Calu3 (cell line): Measurements from ENCODE around the gene NKX6-2. TPM values are rescaled to one million over a fixed set of nuclear protein-coding genes. Genes with fewer than 3 reads are reported as not detected.
"Not testable (repeated sequence)": the region's sequence is repeated elsewhere in the genome, so short reads cannot be mapped to it uniquely, and the experiment has no call there.

ENCODE experiments used
- BruUV-seq: library from RNA; stranded (reverse); fragments of 400-500 nt; replicated peaks from 2 replicates; lab custom pipeline; 2021; lab: Mats Ljungman, UMichigan
- CTCF ChIA-PET: fragments of 300-600 bp; sonication (Branson Sonifier 250); formaldehyde crosslinking; loops from one replicate; lab custom pipeline; 2022; ENCODE audit warnings: antibody characterized with exemption; lab: Charles Lee
- DNase-seq: peaks from one replicate; pipeline ENCODE4 v3.0.0; 2022
- H3K27ac Mint-ChIP-seq: one replicate; pipeline ENCODE4 v1.8.0; 2022; ENCODE audit warnings: mixed read lengths; ENCODE audit not compliant: unreplicated experiment
- H3K27me3 Mint-ChIP-seq: one replicate; pipeline ENCODE4 v1.8.0; 2022; ENCODE audit warnings: mixed read lengths; ENCODE audit not compliant: unreplicated experiment
- H3K36me3 Mint-ChIP-seq: one replicate; pipeline ENCODE4 v1.8.0; 2022; ENCODE audit warnings: mild to moderate bottlenecking, moderate library complexity, mixed read lengths; ENCODE audit not compliant: insufficient read depth, unreplicated experiment
- H3K4me1 Mint-ChIP-seq: one replicate; pipeline ENCODE4 v1.8.0; 2022; ENCODE audit warnings: mild to moderate bottlenecking, low read depth, mixed read lengths; ENCODE audit not compliant: unreplicated experiment
- H3K4me3 Mint-ChIP-seq: one replicate; pipeline ENCODE4 v1.8.0; 2022; ENCODE audit warnings: mild to moderate bottlenecking, low read depth, moderate library complexity, mixed read lengths; ENCODE audit not compliant: unreplicated experiment
- H3K9me3 Mint-ChIP-seq: one replicate; pipeline ENCODE4 v1.8.0; 2022; ENCODE audit warnings: low read depth, mixed read lengths; ENCODE audit not compliant: unreplicated experiment
- CTCF ChIP-seq: fragments of 200-600 bp; IDR thresholded peaks from one replicate; pipeline ENCODE4 v1.8.0; 2022; ENCODE audit warnings: antibody characterized with exemption; ENCODE audit not compliant: unreplicated experiment
- intact Hi-C: fragments of 100-400 bp; cut with micrococcal nuclease; formaldehyde crosslinking; loops from one replicate; pipeline ENCODE4 v1.10.0; 2022; ENCODE audit not compliant: unreplicated experiment
- total RNA-seq: library from RNA; stranded (reverse); gene quantifications from 2 replicates; pipeline ENCODE4 v1.2.3, GENCODE V29; 2022

The NKX6-2 gene
- total RNA-seq, 1 experiment from 2014 or later: not detected

- intact Hi-C loops: no loop called here
- Mint-ChIP-seq H3K9me3 (no peaks in the 10 kb centered on the region), H3K4me1 (no peaks in the 10 kb centered on the region), H3K27ac (no peak overlapping the region), H3K36me3 (no peaks in the 10 kb centered on the region), H3K4me3 (no peak overlapping the region), H3K27me3 (peaks cover 12% of the 10 kb centered on the region)
- CTCF ChIA-PET: no interaction called here
- TF ChIP-seq CTCF: no peak
- no peak for DNase-seq
- BruUV-seq: no TSS peak
Measured at GRCh38 chr10:132792796-132793195, 6.8 kb upstream of the NKX6-2 start.

GRCh38 chr10:132792099-132792498 is 6.2 kb upstream of the NKX6-2 start:
- H3K9me3 Mint-ChIP-seq, H3K4me3 Mint-ChIP-seq, H3K36me3 Mint-ChIP-seq, BruUV-seq, CTCF ChIA-PET, H3K27ac Mint-ChIP-seq, DNase-seq, H3K4me1 Mint-ChIP-seq, intact Hi-C loops: not testable (repeated sequence)
- H3K27me3 Mint-ChIP-seq: peaks cover 12% of the 10 kb centered on the region

GRCh38 chr10:132790934-132791829 is 5.2 kb upstream of the NKX6-2 start:
- Mint-ChIP-seq H3K4me3 (no peak overlapping the region), H3K36me3 (no peaks in the 10 kb centered on the region), H3K27me3 (peaks cover 12% of the 10 kb centered on the region), H3K4me1 (no peaks in the 10 kb centered on the region), H3K9me3 (no peaks in the 10 kb centered on the region), H3K27ac (no peak overlapping the region)
- CTCF ChIA-PET: no interaction called here
- no peak for DNase-seq
- TF ChIP-seq CTCF: no peak
- intact Hi-C loops: no loop called here
- no TSS peak for BruUV-seq

GRCh38 chr10:132790470-132790869 is 4.5 kb upstream of the NKX6-2 start:
- Mint-ChIP-seq H3K4me3 (no peak overlapping the region), H3K27ac (no peak overlapping the region), H3K27me3 (peaks cover 12% of the 10 kb centered on the region), H3K36me3 (no peaks in the 10 kb centered on the region), H3K9me3 (no peaks in the 10 kb centered on the region), H3K4me1 (no peaks in the 10 kb centered on the region)
- no TSS peak for BruUV-seq
- DNase-seq: no peak
- CTCF ChIA-PET: no interaction called here
- intact Hi-C loops: no loop called here
- no peak for TF ChIP-seq CTCF

GRCh38 chr10:132789659-132790148 is 3.8 kb upstream of the NKX6-2 start:
- H3K4me1 Mint-ChIP-seq: no peaks in the 10 kb centered on the region
- CTCF ChIA-PET: no interaction called here
- TF ChIP-seq CTCF: no peak
- no peaks in the 10 kb centered on the region for H3K9me3 Mint-ChIP-seq
- H3K27ac Mint-ChIP-seq: no peak overlapping the region
- DNase-seq: no peak
- intact Hi-C loops: no loop called here
- no peak overlapping the region for H3K4me3 Mint-ChIP-seq
- H3K36me3 Mint-ChIP-seq: no peaks in the 10 kb centered on the region
- peaks cover 12% of the 10 kb centered on the region for H3K27me3 Mint-ChIP-seq
- no TSS peak for BruUV-seq
